Heart left ventricle (tissue), 16 donors: ENCODE data around the gene SLC8B1. TPM values are rescaled to one million over a fixed set of nuclear protein-coding genes. Genes with fewer than 3 reads are reported as not detected.

ENCODE experiments used
- ATAC-seq, 4 donors: fragments of 200-7000 bp; cut with Tn5 transposase; one replicate each; pipeline ENCODE4 v1.9.1; 2020 to 2022; ENCODE audit warnings: moderate library complexity in 4 of 4, mild to moderate bottlenecking in 3 of 4, moderate number of reproducible peaks in 1 of 4
- DNase-seq, 5 donors: peaks; one replicate each; pipeline ENCODE4 v3.0.0-alpha.2; 2020
- H3K27ac ChIP-seq, 12 donors: fragments of 200-600 bp; sonication (generic) in 4 of 12; one replicate each; pipeline versions ENCODE4 v1.5.0 to v1.8.0; 2016 to 2022; ENCODE audit warnings: mild to moderate bottlenecking in 2 of 12
- H3K27me3 ChIP-seq, 9 donors: fragments of 200-600 bp; sonication (generic) in 2 of 9; one replicate each; pipeline versions ENCODE4 v1.5.1 to v1.8.0; 2016 to 2022; ENCODE audit warnings: mild to moderate bottlenecking in 3 of 9
- H3K36me3 ChIP-seq, 9 donors: fragments of 200-600 bp; sonication (generic) in 2 of 9; one replicate each; pipeline versions ENCODE4 v1.5.0 to v1.8.0; 2018 to 2022; ENCODE audit warnings: mild to moderate bottlenecking in 2 of 9
- H3K4me1 ChIP-seq, 12 donors: fragments of 200-600 bp; sonication (generic) in 4 of 12; one replicate each; pipeline versions ENCODE4 v1.5.0 to v1.8.0; 2016 to 2022; ENCODE audit warnings: mild to moderate bottlenecking in 3 of 12
- H3K4me3 ChIP-seq, 12 donors: fragments of 200-600 bp; sonication (generic) in 4 of 12; one replicate each; pipeline versions ENCODE4 v1.5.0 to v1.8.0; 2017 to 2022; ENCODE audit warnings: mild to moderate bottlenecking in 9 of 12, moderate library complexity in 4 of 12
- H3K9me3 ChIP-seq, 12 donors: fragments of 200-600 bp; sonication (generic) in 4 of 12; one replicate each; pipeline versions ENCODE4 v1.5.0 to v1.8.0; 2016 to 2022; ENCODE audit warnings: mild to moderate bottlenecking in 1 of 12
- CTCF ChIP-seq, 12 donors: fragments of 200-600 bp; sonication (generic) in 4 of 12; IDR thresholded peaks; one replicate each; pipeline versions ENCODE4 v1.5.0 to v1.8.0; 2018 to 2022; ENCODE audit warnings: antibody characterized with exemption in 12 of 12, mild to moderate bottlenecking in 5 of 12
- POLR2A ChIP-seq, 2 donors: fragments of 450-650 bp; IDR thresholded peaks; one replicate each; pipeline ENCODE4 v1.6.1; 2017; ENCODE audit warnings: antibody characterized with exemption in 2 of 2, mild to moderate bottlenecking in 2 of 2, moderate library complexity in 2 of 2
- WGBS, 4 donors: extraction: QIAGEN DNeasy Blood & Tissue Kit in 2 of 4; methylation state at CpG; one replicate each; pipeline versions ENCODE4 v1.1.5 to v1.1.7; 2013 to 2018; 5-methylcytosine and 5-hydroxymethylcytosine counted together
- intact Hi-C, 10 donors: fragments of 100-400 bp; cut with DNase I; formaldehyde crosslinking; loops; one replicate each; pipeline versions ENCODE4 v1.11.1 to v1.14.2; 2022
- polyA plus RNA-seq, 2 donors: library from polyadenylated mRNA; stranded (reverse); fragments of 200-250 nt; gene quantifications; one replicate each; pipeline ENCODE4 v1.2.3, GENCODE V29; 2013
- total RNA-seq, 9 donors: library from RNA; depleted of rRNA in 2 of 9; stranded (reverse); fragments of >200 nt in 2 of 9; fragmentation: NEBNext Ultra II Directional in 3 of 9; extraction: Animal tissue kit (Norgen Biotek cat#: 25700) in 3 of 9; gene quantifications; one replicate each; pipeline versions ENCODE4 v1.1.0 to v1.2.4, GENCODE V29; 2016 to 2023
- donor health status: ischemic (EF 13 %, LVEDD 7.1; RV severe dilation, severe dysfunction).
- donor health status: healthy with polysubstance abuse.
- donor health status: DM: no; HTN: yes; CAD: no.
- donor health status: DM: no; HTN: no; CAD: no.
- donor health status: ischemic (EF 25% LVEDD 6.9; RV normal size, moderate dysfunction).
- donor health status: ischemic (EF 25% LVEDD 5.7; RV mildly dilated, moderate dysfunction).
- donor health status: healthy.
- donor health status: DM: yes; HTN: yes; CAD: no.
- donor health status: ischemic (EF 35%, LVEDD 5.7; RV mildly dilated, moderate dysfunction).
- donor health status: nonischemic (EF 11% LVEDD 7.7; RV severe dilation, severe dysfunction).
- donor health status: DM: yes; HTN: yes; CAD: no.
- donor health status: PGD.
- donor health status: ischemic (EF 29% LVEDD 5.4; RV normal size, mild dysfunction).
- donor health status: nonischemic (EF 23%, LVEDD 6.1; RV moderate dilation, normal function).

The SLC8B1 gene
- total and polyA plus RNA-seq, 11 donors: 8.8 to 33.2 (median 11.1) TPM

DNA sequence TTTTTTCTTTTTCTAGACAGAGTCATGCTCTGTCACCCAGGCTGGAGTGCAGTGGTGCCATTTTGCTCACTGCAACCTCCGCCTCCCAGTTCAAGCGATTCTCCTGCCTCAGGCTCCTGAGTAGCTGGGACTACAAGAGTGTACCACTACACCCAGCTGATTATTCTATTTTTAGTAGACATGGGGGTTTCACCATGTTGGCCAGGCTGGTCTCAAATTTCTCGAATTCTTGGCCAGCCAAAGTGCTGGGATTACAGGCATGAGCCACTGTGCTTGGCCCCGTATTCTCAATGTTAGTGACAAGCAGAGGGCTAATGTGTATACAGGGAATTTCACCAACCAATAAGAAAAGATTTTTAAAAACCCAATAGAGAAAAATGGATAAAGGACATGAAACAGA, 31.9 kb upstream of the SLC8B1 start:
- 46 to 56% (median 50%) methylated on average over 4 of the region's 4 CpGs for WGBS, 4 donors
- H3K4me1 ChIP-seq: peaks cover 0 to 20% (median 11%) of the 10 kb centered on the region in 12 donors
- intact Hi-C loops: loop anchor here in 1 of 10 donors (5.0 kb wide), 1 partner anchor 40 kb away; no protein-coding TSS in a partner anchor
- no peak for TF ChIP-seq CTCF (IDR thresholded peaks at IDR 0.05)
- TF ChIP-seq POLR2A (IDR thresholded peaks at IDR 0.05): no peak
- peak overlapping the region in 9 of 12 donors; percentile 11 to 61 (median 48) for H3K27ac ChIP-seq
- H3K4me3 ChIP-seq: no peak overlapping the region
- ATAC-seq (peak; percentile 72 to 92 (median 84)), DNase-seq (peak in 2 of 5 donors; percentile 25 to 44)
- H3K27me3 ChIP-seq: no peaks in the 10 kb centered on the region
- peaks cover 0 to 33% (median 5%) of the 10 kb centered on the region in 9 donors for H3K36me3 ChIP-seq
- no peaks in the 10 kb centered on the region for H3K9me3 ChIP-seq

GRCh38 chr12:113365639-113366395, 30.9 kb upstream of the SLC8B1 start:
- no peaks in the 10 kb centered on the region for H3K27me3 ChIP-seq
- H3K4me1 ChIP-seq: peaks cover 0 to 20% (median 15%) of the 10 kb centered on the region in 12 donors
- TF ChIP-seq CTCF (IDR thresholded peaks at IDR 0.05) (no peak), POLR2A (IDR thresholded peaks at IDR 0.05) (no peak)
- no peak overlapping the region for H3K4me3 ChIP-seq
- DNase-seq: no peak
- peak overlapping the region in 6 of 12 donors; percentile 22 to 61 (median 54) for H3K27ac ChIP-seq
- H3K36me3 ChIP-seq: peaks cover 0 to 27% (median 0%) of the 10 kb centered on the region in 9 donors
- 66 to 71% (median 69%) methylated on average over 7 of the region's 7 CpGs for WGBS, 4 donors
- H3K9me3 ChIP-seq: no peaks in the 10 kb centered on the region
- intact Hi-C loops: loop anchor here in 1 of 10 donors (5.0 kb wide), 1 partner anchor 39 kb away; no protein-coding TSS in a partner anchor
- peak in 2 of 4 donors; percentile 36 to 43 for ATAC-seq

DNA sequence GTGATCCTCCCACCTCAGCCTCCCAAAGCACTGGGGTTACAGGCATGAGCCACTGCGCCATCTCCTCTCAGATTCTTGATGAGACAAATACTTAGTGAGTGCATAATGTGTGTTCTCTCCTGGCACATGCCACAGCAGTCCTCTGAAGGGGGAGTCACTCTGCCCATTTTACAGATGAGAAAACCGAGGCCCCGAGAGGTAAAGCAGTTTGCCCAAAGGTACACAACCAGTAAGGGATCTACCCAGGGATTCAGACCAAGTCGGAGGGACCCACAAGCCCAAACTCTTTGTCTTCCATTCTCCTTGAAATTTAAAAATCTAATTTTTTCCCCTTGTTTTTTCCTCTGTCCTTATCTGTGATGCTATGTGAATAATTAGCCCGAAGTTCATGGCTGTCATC, 29.8 kb upstream of the SLC8B1 start:
- Histone ChIP-seq H3K4me1 (peaks cover 0 to 26% (median 19%) of the 10 kb centered on the region in 12 donors), H3K9me3 (no peaks in the 10 kb centered on the region), H3K27me3 (no peaks in the 10 kb centered on the region), H3K27ac (no peak overlapping the region), H3K4me3 (no peak overlapping the region), H3K36me3 (peaks cover 0 to 30% (median 0%) of the 10 kb centered on the region in 9 donors)
- intact Hi-C loops: loop anchor here in 1 of 10 donors (5.0 kb wide), 1 partner anchor 37 kb away; no protein-coding TSS in a partner anchor
- ATAC-seq (no peak), DNase-seq (no peak)
- WGBS, 4 donors: 92 to 97% (median 93%) methylated on average over 5 of the region's 5 CpGs
- TF ChIP-seq CTCF (IDR thresholded peaks at IDR 0.05) (no peak), POLR2A (IDR thresholded peaks at IDR 0.05) (no peak)

DNA sequence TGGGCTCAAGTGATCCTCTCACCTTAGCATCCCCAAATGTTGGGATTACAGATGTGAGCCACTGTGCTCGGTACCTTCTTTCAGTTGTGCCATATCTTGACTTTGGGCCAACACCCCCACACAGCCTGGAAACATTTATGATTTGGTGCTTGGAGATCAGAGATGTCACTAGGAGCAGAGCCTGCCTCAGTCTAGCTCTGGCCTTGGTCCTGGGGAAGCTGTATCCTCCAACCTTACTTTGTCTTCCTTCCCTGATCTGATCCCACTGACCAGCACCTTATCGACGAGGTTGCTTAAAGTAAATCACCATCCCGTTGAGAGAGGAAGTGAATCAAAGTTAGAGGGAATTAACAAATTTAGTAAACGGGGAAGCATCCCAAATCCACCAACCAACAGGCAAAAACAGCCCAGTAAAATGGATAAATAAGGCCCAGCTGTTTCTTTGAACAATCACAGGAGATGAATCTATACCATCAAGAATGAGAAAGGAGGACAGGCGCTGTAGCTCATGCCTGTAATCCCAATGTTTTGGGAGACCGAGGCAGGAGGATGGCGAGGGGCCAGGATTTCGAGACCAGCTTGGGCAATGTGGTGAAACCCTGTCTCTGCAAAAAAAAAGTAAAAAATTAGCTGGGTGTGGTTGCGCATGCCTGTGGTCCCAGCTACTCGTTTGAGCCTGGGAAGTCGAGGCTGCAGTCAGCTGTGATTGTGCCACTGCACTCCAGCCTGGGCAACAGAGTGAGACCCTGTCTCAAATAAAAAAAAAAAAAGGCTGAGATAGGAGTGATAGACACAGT, 26.9 kb upstream of the SLC8B1 start:
- no peak for TF ChIP-seq CTCF (IDR thresholded peaks at IDR 0.05)
- TF ChIP-seq POLR2A (IDR thresholded peaks at IDR 0.05): no peak
- Histone ChIP-seq H3K4me3 (no peak overlapping the region), H3K4me1 (peaks cover 0 to 38% (median 16%) of the 10 kb centered on the region in 12 donors), H3K36me3 (peaks cover 0 to 19% (median 0%) of the 10 kb centered on the region in 9 donors), H3K27me3 (no peaks in the 10 kb centered on the region), H3K9me3 (no peaks in the 10 kb centered on the region), H3K27ac (no peak overlapping the region)
- DNase-seq (no peak), ATAC-seq (no peak)
- WGBS, 4 donors: 73 to 76% (median 75%) methylated on average over 12 of the region's 12 CpGs
- intact Hi-C loops: no loop called here
